WTC11 (cell line): Measurements from ENCODE around the gene NDUFA12. TPM values are rescaled to one million over a fixed set of nuclear protein-coding genes. Genes with fewer than 3 reads are reported as not detected.

Source experiments
- ATAC-seq: fragments of 200-7000 bp; cut with Tn5 transposase; 2 replicates; pipeline ENCODE4 v1.10.0; 2021; ENCODE audit warnings: mild to moderate bottlenecking, moderate library complexity
- CTCF ChIA-PET: fragments of 300-600 bp; sonication (Branson Sonifier 250); formaldehyde crosslinking; loops from one replicate; lab custom pipeline; 2021; ENCODE audit warnings: antibody characterized with exemption; lab: Charles Lee
- POLR2A ChIA-PET: fragments of 350-600 bp; sonication (Branson Sonifier 250); formaldehyde crosslinking; loops from one replicate; lab custom pipeline; 2021; ENCODE audit warnings: antibody characterized with exemption; lab: Charles Lee
- DNase-seq: peaks from one replicate; pipeline ENCODE4 v3.0.0; 2021; ENCODE audit warnings: low spot score
- H3K27ac Mint-ChIP-seq: 2 replicates; pipeline ENCODE4 v1.8.0; 2021; ENCODE audit warnings: mixed read lengths
- H3K27me3 Mint-ChIP-seq: 2 replicates; pipeline ENCODE4 v1.8.0; 2021; ENCODE audit warnings: low read depth, mild to moderate bottlenecking, moderate library complexity, mixed read lengths
- H3K36me3 Mint-ChIP-seq: 2 replicates; pipeline ENCODE4 v1.8.0; 2021; ENCODE audit warnings: mixed read lengths
- H3K4me1 Mint-ChIP-seq: 2 replicates; pipeline ENCODE4 v1.8.0; 2022; ENCODE audit warnings: mixed read lengths
- H3K4me3 Mint-ChIP-seq: 2 replicates; pipeline ENCODE4 v1.8.0; 2021; ENCODE audit warnings: mild to moderate bottlenecking, moderate library complexity, mixed read lengths
- H3K9me3 Mint-ChIP-seq: 2 replicates; pipeline ENCODE4 v1.8.0; 2021; ENCODE audit warnings: mixed read lengths
- E2F4 ChIP-seq: sonication (generic); formaldehyde crosslinking; IDR thresholded peaks from 2 replicates; pipeline ENCODE4 v1.8.1; 2022; ENCODE audit warnings: low read depth, mild to moderate bottlenecking, moderate library complexity, missing genetic modification reagents, borderline replicate concordance
- ESRRA ChIP-seq: sonication (generic); formaldehyde crosslinking; IDR thresholded peaks from 2 replicates; pipeline ENCODE4 v1.8.1; 2022; ENCODE audit warnings: mild to moderate bottlenecking, missing genetic modification reagents, borderline replicate concordance
- FOXK1 ChIP-seq: sonication (generic); formaldehyde crosslinking; IDR thresholded peaks from 2 replicates; pipeline ENCODE4 v1.8.0; 2022; ENCODE audit warnings: mild to moderate bottlenecking, moderate library complexity, missing genetic modification reagents
- GRHL2 ChIP-seq: fragments of 250-450 bp; sonication (Bioruptor Pico); IDR thresholded peaks from 2 replicates; pipeline ENCODE4 v1.8.0; 2022; ENCODE audit warnings: mild to moderate bottlenecking, moderate library complexity; ENCODE audit not compliant: insufficient replicate concordance, severe bottlenecking
- JUN ChIP-seq: sonication (generic); formaldehyde crosslinking; IDR thresholded peaks from 2 replicates; pipeline ENCODE4 v1.8.0; 2023; ENCODE audit warnings: mild to moderate bottlenecking, missing genetic modification reagents
- PREB ChIP-seq: sonication (generic); formaldehyde crosslinking; IDR thresholded peaks from 2 replicates; pipeline ENCODE4 v1.8.1; 2022; ENCODE audit warnings: mild to moderate bottlenecking, missing genetic modification reagents, moderate library complexity, borderline replicate concordance
- SP1 ChIP-seq: sonication (generic); formaldehyde crosslinking; conservative IDR thresholded peaks from 2 replicates; pipeline ENCODE4 v1.8.1; 2022; ENCODE audit warnings: missing genetic modification reagents
- TCF7 ChIP-seq: sonication (generic); formaldehyde crosslinking; IDR thresholded peaks from 2 replicates; pipeline ENCODE4 v1.8.0; 2022; ENCODE audit warnings: mild to moderate bottlenecking, low read depth, missing genetic modification reagents, moderate library complexity
- ZBTB21 ChIP-seq: sonication (generic); formaldehyde crosslinking; IDR thresholded peaks from 2 replicates; pipeline ENCODE4 v1.8.1; 2023; ENCODE audit warnings: mild to moderate bottlenecking, missing genetic modification reagents, borderline replicate concordance
- ZNF121 ChIP-seq: sonication (generic); formaldehyde crosslinking; IDR thresholded peaks from 2 replicates; pipeline ENCODE4 v1.8.0; 2023; ENCODE audit warnings: missing genetic modification reagents
- ZNF317 ChIP-seq: sonication (generic); formaldehyde crosslinking; IDR thresholded peaks from 2 replicates; pipeline ENCODE4 v1.8.1; 2023; ENCODE audit warnings: low read depth, mild to moderate bottlenecking, moderate library complexity, missing genetic modification reagents, borderline replicate concordance
- ZNF532 ChIP-seq: fragments of 250-450 bp; sonication (Bioruptor Pico); IDR thresholded peaks from 2 replicates; pipeline ENCODE4 v1.9.0; 2021; ENCODE audit warnings: mild to moderate bottlenecking, borderline replicate concordance
- total RNA-seq: library from RNA; stranded (reverse); gene quantifications from 3 replicates; pipeline ENCODE4 v1.2.3, GENCODE V29; 2021
- TF ChIP-seq, protein P1 (sequence below): sonication (generic); formaldehyde crosslinking; IDR thresholded peaks from 2 replicates; pipeline ENCODE4 v1.8.0; 2022; ENCODE audit warnings: mild to moderate bottlenecking, missing genetic modification reagents
- TF ChIP-seq, protein P2 (sequence below): sonication (generic); formaldehyde crosslinking; IDR thresholded peaks from 2 replicates; pipeline ENCODE4 v1.8.0; 2022; ENCODE audit warnings: missing genetic modification reagents
- TF ChIP-seq, protein P3 (sequence below): sonication (generic); formaldehyde crosslinking; IDR thresholded peaks from 2 replicates; pipeline ENCODE4 v1.8.1; 2022; ENCODE audit warnings: mild to moderate bottlenecking, moderate library complexity, missing genetic modification reagents
- TF ChIP-seq, protein P4 (sequence below): sonication (generic); formaldehyde crosslinking; IDR thresholded peaks from 2 replicates; pipeline ENCODE4 v1.8.1; 2023; ENCODE audit warnings: mild to moderate bottlenecking, missing genetic modification reagents, borderline replicate concordance

Gene NDUFA12
- total RNA-seq, 1 experiment from 2014 or later, result 87.3 TPM

GRCh38 chr12:94997061-94997460 lies 6.4 kb downstream of the NDUFA12 start:
- Mint-ChIP-seq H3K36me3 (peaks cover 9% of the 10 kb centered on the region), H3K4me3 (no peak overlapping the region), H3K4me1 (peaks cover 13% of the 10 kb centered on the region), H3K27ac (no peak overlapping the region), H3K27me3 (no peaks in the 10 kb centered on the region), H3K9me3 (no peaks in the 10 kb centered on the region)
- POLR2A ChIA-PET, result no interaction called here
- DNase-seq (no peak), ATAC-seq (no peak)
- TF ChIP-seq, protein P1, sequence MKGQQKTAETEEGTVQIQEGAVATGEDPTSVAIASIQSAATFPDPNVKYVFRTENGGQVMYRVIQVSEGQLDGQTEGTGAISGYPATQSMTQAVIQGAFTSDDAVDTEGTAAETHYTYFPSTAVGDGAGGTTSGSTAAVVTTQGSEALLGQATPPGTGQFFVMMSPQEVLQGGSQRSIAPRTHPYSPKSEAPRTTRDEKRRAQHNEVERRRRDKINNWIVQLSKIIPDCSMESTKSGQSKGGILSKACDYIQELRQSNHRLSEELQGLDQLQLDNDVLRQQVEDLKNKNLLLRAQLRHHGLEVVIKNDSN (CRISPR knock-in tag), result no peak
- TF ChIP-seq, protein P2, sequence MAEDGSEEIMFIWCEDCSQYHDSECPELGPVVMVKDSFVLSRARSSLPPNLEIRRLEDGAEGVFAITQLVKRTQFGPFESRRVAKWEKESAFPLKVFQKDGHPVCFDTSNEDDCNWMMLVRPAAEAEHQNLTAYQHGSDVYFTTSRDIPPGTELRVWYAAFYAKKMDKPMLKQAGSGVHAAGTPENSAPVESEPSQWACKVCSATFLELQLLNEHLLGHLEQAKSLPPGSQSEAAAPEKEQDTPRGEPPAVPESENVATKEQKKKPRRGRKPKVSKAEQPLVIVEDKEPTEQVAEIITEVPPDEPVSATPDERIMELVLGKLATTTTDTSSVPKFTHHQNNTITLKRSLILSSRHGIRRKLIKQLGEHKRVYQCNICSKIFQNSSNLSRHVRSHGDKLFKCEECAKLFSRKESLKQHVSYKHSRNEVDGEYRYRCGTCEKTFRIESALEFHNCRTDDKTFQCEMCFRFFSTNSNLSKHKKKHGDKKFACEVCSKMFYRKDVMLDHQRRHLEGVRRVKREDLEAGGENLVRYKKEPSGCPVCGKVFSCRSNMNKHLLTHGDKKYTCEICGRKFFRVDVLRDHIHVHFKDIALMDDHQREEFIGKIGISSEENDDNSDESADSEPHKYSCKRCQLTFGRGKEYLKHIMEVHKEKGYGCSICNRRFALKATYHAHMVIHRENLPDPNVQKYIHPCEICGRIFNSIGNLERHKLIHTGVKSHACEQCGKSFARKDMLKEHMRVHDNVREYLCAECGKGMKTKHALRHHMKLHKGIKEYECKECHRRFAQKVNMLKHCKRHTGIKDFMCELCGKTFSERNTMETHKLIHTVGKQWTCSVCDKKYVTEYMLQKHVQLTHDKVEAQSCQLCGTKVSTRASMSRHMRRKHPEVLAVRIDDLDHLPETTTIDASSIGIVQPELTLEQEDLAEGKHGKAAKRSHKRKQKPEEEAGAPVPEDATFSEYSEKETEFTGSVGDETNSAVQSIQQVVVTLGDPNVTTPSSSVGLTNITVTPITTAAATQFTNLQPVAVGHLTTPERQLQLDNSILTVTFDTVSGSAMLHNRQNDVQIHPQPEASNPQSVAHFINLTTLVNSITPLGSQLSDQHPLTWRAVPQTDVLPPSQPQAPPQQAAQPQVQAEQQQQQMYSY (CRISPR knock-in tag), result no peak
- TF ChIP-seq E2F4 (no peak), TCF7 (no peak), FOXK1 (CRISPR knock-in tag) (no peak), ZNF121 (CRISPR knock-in tag) (no peak), ESRRA (no peak), GRHL2 (CRISPR knock-in tag) (no peak), SP1 (CRISPR knock-in tag) (no peak), ZNF532 (CRISPR knock-in tag) (no peak)
- TF ChIP-seq, protein P3, sequence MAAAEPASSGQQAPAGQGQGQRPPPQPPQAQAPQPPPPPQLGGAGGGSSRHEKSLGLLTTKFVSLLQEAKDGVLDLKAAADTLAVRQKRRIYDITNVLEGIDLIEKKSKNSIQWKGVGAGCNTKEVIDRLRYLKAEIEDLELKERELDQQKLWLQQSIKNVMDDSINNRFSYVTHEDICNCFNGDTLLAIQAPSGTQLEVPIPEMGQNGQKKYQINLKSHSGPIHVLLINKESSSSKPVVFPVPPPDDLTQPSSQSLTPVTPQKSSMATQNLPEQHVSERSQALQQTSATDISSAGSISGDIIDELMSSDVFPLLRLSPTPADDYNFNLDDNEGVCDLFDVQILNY, result no peak
- CTCF ChIA-PET, result interaction anchor here (1.0 kb wide), 1 partner anchor 57 kb away, joined by 3 read pairs; no protein-coding TSS in a partner anchor

GRCh38 chr12:94994312-94994711 lies 9.2 kb downstream of the NDUFA12 start:
- no peaks in the 10 kb centered on the region for H3K27me3 Mint-ChIP-seq
- TF ChIP-seq, protein P4, sequence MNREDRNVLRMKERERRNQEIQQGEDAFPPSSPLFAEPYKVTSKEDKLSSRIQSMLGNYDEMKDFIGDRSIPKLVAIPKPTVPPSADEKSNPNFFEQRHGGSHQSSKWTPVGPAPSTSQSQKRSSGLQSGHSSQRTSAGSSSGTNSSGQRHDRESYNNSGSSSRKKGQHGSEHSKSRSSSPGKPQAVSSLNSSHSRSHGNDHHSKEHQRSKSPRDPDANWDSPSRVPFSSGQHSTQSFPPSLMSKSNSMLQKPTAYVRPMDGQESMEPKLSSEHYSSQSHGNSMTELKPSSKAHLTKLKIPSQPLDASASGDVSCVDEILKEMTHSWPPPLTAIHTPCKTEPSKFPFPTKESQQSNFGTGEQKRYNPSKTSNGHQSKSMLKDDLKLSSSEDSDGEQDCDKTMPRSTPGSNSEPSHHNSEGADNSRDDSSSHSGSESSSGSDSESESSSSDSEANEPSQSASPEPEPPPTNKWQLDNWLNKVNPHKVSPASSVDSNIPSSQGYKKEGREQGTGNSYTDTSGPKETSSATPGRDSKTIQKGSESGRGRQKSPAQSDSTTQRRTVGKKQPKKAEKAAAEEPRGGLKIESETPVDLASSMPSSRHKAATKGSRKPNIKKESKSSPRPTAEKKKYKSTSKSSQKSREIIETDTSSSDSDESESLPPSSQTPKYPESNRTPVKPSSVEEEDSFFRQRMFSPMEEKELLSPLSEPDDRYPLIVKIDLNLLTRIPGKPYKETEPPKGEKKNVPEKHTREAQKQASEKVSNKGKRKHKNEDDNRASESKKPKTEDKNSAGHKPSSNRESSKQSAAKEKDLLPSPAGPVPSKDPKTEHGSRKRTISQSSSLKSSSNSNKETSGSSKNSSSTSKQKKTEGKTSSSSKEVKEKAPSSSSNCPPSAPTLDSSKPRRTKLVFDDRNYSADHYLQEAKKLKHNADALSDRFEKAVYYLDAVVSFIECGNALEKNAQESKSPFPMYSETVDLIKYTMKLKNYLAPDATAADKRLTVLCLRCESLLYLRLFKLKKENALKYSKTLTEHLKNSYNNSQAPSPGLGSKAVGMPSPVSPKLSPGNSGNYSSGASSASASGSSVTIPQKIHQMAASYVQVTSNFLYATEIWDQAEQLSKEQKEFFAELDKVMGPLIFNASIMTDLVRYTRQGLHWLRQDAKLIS (CRISPR knock-in tag), result no peak
- TF ChIP-seq JUN (CRISPR knock-in tag), result no peak
- no peak for TF ChIP-seq PREB (CRISPR knock-in tag)
- no peak for TF ChIP-seq ZNF317
- TF ChIP-seq, protein P1 (CRISPR knock-in tag), result no peak
- TF ChIP-seq ZBTB21, result no peak

More at GRCh38 chr12:94994312-94994711, 9.2 kb downstream of the NDUFA12 start:
- CTCF ChIA-PET, result no interaction called here
- H3K27ac Mint-ChIP-seq, result no peak overlapping the region
- POLR2A ChIA-PET, result no interaction called here
- no peak overlapping the region for H3K4me3 Mint-ChIP-seq
- H3K9me3 Mint-ChIP-seq, result no peaks in the 10 kb centered on the region
- ATAC-seq, result no peak
- no peak for DNase-seq
- H3K4me1 Mint-ChIP-seq, result peaks cover 9% of the 10 kb centered on the region
- peaks cover 9% of the 10 kb centered on the region for H3K36me3 Mint-ChIP-seq
